Neural progenitor cell (in vitro differentiated cells): ENCODE data around the gene NSD1.

Source experiments
- CTCF ChIP-seq: fragments of 200-600 bp; sonication (generic); IDR thresholded peaks from 2 replicates; pipeline ENCODE4 v1.5.1; 2017; ENCODE audit warnings: antibody characterized with exemption, mild to moderate bottlenecking
- EZH2 ChIP-seq: fragments of 200-600 bp; sonication (generic); IDR thresholded peaks from 2 replicates; pipeline ENCODE4 v1.6.1; 2017; ENCODE audit warnings: antibody characterized with exemption, mild to moderate bottlenecking, moderate library complexity
- EZH2phosphoT487 ChIP-seq: fragments of 200-600 bp; sonication (generic); IDR thresholded peaks from 2 replicates; pipeline ENCODE4 v1.6.1; 2017; ENCODE audit warnings: antibody characterized with exemption

- TF ChIP-seq CTCF, result no peak
- TF ChIP-seq EZH2, result no peak
- TF ChIP-seq EZH2phosphoT487, result no peak
These were observed at the start of gene NSD1 for GRCh38 chr5:177133096-177133852.
